NCI-H82 treated with DMSO at 0.1 percent for 48 hours (cell line): ENCODE measurements around the gene ATF7IP.
A peak's percentile ranks its signal among the peaks of the same experiment; 100 is the strongest.

Experiments
- DNase-seq: peaks from one replicate; lab custom pipeline; 2025; ENCODE audit not compliant: unreplicated experiment; lab: John Stamatoyannopoulos, UW

The ATF7IP gene

DNA sequence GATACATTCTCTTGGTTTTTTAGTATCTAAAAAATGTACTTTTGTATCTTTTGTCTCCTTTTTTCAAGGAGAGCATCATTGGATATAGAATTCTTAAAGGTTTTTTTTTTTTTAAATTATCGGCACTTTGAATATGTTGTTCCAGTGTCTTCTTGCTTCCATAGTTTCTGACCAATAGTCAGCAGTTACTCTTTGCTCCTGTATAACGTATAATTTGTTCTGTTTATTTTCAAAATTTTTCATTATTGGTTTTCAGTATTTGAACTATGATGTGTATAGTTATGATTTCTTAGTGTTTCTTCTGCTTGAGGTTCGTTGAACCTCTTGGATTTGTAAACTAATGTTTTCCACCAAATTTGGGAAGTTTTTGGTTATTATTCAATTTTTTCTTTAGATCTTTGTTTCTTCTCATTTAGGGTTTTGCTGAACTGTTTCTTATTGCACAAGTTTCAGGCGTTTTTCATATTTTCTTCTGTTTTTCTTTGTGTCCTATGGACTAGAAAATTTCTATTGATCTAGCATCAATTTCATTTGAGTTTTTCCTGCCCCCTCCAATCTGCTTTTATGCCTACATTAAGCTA, 108.3 kb downstream of the ATF7IP start:
- DNase-seq, result no peak

DNA sequence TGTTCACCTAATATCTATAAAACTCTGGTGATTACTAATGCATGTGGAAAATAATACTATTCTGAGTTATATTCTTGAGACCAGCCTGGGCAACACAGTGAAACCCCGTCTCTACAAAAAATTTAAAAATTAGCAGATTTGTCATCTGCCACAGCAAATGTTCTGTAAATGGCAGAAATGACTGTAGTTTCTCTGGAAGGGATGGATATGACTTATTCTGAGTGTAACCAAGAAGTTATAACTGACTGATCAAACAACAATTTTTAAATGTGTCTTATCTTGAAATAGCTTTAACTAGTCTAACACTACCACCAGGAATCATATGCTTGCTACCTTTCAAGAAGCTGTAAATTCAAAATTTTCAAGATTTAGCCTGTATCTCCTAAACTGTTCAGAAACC, 113.5 kb downstream of the ATF7IP start:
- DNase-seq, result no peak

DNA sequence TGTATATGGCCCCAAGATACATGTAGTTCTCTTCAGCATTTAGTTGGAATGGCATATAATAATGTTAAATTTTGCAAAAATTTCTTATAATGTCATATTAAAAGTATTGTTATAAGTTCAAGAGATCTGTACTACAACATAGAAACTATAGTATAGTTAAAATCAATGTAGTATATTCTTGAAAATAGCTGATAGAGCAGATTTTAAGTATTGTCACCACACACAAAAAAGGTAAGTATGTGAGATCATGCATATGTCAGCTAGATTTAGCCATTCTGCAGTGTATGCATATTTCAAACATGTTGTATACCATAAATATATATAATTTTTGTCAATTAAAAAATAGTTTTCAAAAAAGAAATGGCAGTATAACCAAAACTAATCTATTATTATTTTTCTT, 115.7 kb downstream of the ATF7IP start:
- no peak for DNase-seq

DNA sequence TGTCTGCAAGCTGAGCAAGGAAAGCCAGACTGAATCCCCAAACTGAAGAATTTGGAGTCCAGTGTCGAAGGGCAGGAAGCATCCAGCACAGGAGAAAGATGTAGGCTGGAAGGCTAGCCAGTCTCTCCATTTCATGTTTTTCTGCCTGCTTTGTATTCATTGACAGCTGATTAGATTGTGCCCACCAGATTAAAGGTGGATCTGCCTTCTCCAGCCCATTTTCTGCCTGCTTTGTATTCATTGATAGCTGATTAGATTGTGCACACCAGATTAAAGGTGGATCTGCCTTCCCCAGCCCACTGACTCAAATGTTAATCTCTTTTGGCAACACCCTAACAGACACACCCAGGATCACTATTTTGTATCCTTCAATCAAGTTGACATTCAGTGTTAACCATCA, 116.9 kb downstream of the ATF7IP start:
- no peak for DNase-seq

DNA sequence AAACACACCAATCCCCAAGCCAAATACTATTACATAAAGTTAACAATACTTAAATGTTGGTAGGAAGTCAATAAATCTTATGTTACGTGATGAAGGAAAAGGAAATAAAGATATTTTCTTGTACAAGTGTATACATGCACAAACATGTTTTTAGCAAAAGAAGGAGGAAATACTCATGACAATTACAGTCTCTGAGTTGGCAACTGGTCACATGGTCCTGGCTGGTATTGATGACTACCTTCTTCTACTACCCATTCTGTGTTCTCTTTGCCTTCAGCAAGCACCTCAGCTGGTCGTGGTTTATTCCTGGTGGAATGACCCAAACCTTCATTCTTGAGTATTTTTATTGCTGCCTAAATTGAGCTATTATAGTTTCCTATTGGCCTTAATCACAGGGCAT, 117.4 kb downstream of the ATF7IP start:
- no peak for DNase-seq

DNA sequence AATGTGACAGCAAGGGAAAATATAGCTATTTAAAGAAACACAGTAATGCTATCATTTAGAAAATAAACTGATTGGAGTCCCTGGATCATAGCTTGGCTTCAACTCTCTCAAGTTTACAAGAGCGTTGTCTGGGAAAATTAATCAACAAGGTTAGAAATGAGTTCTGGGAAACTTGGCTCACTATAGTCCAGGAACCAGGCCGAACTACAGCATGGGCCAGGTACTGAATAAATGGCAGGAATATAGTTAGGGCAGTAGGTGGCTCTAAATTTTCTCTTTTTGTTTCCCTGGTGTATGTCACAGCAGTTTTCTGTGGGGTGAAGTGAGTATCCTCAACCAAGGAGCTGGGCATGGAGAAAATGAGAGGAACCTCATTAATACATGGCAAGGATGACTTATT, 129.8 kb downstream of the ATF7IP start:
- DNase-seq, result no peak

DNA sequence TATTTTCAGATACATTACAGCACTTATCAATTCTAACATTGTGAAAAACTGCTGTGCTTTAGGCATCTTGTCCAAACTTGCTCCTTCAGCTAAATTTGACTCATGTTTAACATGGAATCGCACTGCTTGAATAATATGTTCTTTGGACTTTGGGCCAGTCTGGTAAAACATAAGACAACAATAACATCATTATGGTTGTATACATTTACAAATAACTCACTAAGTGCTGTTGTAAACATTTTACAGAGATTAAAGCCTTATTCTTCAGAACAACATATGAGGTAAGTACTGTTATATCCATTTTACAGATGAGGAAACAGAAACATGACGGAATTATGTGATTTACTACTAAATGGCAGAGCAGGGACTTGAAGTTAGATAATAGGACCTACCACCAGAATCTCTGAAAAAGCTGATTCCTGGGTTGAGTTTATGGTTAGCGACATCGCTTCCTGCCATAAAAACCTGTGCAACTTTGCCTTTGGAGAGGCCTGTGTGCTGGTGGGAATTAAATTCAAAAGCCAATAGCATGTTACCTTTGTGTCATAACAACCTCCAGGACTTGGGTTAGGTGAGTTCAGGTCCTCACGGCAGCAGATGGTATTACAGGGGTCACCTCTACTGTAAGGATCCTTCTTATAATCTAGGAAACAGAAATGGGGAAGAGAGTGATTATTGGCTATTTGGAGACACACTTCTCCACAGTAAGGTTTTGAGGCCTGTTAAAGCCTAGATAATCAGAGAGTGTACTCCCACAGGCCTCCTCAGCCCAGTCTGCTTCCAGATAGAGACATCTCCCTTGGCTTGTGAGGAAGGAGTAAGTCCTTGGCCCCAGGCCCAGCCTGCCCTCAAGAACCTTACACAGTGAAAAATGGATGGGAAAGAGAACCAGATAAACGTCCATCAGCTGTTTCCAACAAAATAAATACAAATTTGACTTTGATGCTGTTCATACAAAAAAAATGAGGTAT, 140.4 kb downstream of the ATF7IP start:
- no peak for DNase-seq

DNA sequence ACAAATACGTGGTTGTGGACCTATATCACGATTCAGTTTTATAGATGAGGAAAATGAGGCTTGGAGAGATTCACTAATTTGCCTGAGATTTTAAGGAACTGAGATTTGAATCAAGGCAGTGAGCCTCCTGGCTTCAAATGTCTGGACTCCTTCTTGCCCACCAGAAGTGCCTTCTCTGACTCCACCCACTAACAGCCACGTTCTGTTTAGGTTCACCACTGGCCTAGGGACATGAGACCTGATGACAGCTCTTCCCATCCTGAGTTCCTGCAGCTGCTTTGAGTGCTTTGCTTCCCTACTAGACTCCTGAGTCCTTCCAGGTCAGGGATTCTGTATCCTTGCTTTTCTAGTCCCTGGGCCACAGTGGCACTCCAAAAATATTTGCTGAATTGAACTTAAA, 145.1 kb downstream of the ATF7IP start:
- no peak for DNase-seq

DNA sequence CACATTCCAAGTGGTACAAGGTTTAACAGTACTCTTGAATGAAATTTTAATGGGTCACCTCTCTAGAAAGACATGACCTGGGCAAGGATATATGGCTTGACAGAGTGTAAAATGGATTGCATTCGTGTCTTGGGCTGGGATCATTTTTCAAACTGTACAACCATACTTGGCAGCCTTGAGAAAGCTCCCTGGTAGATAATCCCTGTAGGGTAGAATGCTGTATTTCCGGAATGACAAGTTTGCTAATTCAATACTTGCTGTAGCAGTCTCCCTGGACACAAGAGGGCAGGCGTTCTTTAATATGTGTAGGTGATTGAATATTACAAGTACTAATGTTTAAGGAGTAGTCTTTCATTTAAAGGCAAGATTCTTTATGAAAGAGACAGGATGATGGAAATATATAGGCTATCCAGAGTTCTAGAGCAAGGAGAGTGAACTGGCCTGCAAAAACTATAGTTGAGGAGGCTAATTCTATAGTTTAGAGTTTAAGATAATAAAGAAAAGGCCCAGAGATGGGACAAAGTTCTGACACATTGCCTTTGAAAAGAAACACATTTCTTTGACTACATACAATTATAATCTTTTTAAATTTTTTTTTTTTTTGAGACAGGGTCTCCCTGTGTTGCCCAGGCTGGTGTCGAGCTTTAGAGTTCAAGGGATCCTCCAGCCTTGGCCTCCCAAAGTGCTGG, 148.8 kb downstream of the ATF7IP start:
- DNase-seq, result peak; percentile 34

DNA sequence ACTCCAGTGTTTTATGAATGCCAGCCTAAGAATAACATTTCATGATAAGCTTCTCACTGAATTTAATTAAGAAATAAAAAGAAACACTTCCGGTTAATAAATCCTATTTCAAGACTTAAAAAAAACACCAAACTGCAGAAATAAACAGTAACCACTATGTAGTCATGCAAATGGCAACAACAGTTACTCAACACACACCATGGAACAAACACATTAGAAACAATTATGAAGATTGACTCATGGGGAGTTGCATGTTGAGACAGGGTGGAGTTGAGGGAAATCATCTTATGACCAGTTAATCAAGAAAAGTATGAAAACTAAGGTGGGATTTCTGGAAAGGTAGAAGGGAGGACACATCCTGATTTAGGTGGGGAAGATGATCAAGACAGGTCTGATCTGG, 149.5 kb downstream of the ATF7IP start:
- DNase-seq, result no peak

DNA sequence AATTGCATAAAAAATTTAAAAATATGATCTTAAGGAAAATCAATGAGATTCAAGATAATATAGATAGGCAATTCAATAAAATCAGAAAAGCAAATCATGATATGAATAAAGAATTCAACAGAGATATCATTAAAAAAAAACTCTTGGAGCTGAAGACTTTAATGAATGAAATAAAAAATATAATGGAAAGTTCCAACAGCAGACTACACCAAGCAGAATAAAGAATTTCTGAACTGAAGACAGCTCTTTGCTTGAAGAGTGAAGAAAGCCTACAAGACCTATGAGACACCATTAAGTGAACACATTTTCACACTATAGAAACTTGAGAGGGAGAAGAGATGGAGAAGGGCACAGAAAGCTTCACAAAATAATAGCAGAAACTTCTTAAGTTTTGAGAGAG, 156.3 kb downstream of the ATF7IP start:
- no peak for DNase-seq

DNA sequence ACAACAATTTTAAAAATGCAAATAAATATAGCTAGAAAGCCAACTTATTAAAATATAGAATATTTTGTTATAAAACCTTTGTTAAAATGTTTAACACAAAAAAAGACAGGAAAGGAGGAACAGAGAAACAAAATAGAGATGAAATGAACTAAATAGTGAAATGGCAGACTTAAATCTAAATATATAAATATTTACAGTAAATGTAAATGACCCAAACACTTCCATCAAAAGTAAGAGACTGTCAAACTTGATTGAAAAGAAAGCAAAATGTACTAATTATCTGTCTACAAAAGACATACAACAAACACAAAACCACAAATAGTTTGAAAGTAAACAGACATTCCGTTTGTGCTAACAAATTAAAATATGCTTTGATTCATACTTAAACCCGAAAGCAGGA, 160.5 kb downstream of the ATF7IP start:
- no peak for DNase-seq

DNA sequence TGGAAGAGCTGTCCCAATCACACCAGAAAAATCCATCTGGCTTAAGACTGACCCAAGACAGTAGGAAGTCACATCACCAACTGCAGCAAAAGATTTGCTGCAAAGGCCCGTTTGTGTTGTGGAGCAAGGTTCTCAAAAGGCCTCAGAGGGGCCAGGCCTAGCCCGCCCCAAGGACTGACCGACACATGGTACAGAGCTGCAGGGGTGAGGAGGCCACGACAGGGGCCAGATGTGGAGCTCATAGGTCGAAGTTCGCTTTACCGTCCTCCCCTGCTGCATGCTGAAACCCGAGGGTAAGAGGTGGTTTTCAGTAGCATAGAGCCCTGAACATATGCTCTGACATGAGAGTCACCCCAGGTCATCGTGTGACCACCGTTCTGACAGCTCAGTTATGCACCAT, 166.7 kb downstream of the ATF7IP start:
- no peak for DNase-seq

DNA sequence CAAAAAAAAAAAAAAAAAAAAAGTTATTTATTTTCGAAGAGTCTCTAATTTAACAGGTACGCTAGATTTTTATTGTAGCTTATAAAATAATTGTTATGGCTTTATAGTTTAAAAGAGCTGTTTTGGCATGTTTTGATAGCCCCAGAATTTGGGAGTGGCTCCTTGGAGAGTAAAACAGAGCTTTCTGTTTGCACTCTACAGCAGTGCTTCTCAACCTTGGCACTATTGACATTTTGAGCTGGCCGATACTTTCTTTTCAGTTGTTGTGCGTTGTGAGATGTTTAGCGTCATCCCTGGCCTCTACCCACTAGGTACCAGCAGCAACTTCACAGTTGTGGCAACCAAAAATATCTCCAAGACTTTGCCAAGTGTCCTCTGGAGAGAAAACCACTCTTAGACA, 171.6 kb downstream of the ATF7IP start:
- no peak for DNase-seq

DNA sequence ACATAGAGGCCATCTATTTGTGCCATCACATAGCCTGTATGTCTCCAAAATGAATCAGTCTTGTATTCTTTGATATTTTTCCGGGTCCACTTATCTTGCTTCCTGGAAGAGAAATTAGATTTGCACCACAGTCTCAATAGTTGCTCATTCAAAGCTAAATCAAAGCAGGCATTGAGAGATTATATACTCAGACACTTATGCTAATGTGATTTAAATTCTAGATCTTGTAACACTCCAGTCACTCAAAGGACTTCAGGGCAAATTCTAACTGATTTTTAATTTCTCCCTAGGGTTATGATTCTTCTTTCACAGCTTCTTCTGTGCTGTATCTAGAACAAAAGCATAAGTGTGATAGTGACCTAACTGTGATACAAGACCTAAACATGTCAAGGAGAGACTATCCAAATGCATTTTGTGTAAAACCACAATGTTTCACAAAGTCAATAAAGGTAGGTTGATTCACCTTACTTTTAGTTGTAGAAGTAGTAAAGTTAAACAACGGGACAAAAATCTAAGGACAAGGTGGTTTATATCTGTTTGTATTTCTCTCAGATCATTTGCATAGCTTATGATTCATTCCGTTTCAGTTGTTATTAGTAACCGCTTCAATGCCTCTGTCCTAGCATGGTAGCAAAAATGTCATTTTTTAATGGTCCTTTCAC, 175.4 kb downstream of the ATF7IP start:
- DNase-seq, result no peak

DNA sequence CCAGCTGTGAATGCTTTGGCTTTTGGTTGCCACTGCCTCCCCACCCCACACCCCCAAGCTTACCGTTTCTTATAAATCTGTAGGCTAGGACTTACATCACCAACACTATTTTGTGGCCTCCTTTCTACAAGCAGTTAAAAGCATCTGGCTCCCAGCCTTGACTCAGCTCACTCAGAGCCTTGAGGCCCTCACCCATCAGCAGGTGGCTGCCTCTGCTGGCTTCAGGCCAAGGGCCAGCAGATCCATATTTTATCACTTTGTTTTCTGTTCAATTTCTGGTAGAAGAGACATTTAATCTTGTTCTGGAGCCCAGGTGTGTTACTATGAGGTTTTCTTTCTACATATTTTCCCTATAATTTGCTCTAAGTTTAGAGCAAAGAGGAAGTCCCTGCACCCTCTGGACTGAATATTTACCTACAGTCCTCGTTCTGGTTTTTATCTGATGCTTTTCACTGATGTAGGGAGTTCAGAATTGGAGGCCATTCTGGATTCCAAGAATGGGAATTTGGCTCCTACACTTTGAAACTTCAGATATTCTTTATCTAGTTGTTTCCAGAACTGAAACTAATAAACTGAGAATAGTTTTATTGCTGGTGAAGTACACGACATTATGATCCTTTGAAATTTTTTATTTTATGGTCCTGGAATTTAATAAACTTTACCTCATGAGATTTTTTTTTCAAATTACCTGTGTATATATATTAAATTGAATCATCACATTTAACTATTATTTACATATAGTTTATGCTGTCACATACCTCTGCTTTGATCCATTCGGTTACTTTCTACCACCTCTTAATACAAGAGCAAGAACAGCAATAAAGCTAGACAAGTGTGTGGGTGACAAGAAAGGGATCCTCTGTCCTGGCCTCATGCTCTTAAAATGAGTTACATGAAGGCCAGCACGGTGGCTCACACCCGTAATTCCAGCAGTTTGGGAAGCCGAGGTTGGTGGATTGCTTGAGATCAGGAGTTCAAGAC, 180.0 kb downstream of the ATF7IP start:
- DNase-seq, result no peak

DNA sequence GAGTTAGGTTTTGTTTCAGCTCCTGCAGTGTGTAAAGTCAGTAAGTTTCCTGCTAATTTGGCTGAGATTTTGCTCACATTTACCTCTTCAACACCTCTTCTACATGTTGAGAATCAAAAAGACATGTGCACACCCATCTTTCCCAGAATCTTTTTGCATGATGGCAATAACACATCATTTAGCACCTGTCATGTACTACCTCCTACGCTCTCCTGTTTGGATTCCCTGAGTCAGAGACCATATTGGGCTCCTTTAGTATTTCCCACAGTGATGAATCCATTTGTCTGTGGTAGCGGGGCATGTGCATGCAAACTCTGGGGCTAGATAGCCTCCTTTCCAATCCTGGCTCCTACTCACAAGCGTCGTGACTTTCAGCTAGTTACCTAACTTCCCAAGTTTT, 182.1 kb downstream of the ATF7IP start:
- DNase-seq, result no peak

DNA sequence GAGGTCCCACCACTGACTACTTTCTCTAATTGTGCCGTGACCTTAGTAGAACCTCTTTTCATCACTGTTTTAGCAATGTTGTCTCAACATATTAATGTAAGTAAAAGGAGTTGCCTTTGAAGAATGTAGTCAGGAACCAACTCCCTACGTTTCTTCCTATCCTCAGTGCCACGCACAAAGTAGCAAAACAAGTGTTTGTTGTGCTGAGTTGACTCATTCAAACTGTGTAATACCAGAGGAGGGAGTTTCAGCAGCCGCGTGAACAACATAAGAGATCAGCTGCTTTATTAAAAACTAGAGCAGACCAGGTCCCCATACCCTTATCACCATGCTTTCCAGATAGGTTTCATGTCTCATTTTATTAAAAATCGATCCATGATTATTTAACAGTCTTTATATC, 183.1 kb downstream of the ATF7IP start:
- DNase-seq, result no peak
